ENCODE data around the gene B3GALT5. TPM values are rescaled to one million over a fixed set of nuclear protein-coding genes. Genes with fewer than 3 reads are reported as not detected.
A peak's percentile ranks its signal among the peaks of the same experiment; 100 is the strongest.

The B3GALT5 gene
- total RNA-seq, 1 experiment from 2014 or later, result 1.5 TPM

DNA sequence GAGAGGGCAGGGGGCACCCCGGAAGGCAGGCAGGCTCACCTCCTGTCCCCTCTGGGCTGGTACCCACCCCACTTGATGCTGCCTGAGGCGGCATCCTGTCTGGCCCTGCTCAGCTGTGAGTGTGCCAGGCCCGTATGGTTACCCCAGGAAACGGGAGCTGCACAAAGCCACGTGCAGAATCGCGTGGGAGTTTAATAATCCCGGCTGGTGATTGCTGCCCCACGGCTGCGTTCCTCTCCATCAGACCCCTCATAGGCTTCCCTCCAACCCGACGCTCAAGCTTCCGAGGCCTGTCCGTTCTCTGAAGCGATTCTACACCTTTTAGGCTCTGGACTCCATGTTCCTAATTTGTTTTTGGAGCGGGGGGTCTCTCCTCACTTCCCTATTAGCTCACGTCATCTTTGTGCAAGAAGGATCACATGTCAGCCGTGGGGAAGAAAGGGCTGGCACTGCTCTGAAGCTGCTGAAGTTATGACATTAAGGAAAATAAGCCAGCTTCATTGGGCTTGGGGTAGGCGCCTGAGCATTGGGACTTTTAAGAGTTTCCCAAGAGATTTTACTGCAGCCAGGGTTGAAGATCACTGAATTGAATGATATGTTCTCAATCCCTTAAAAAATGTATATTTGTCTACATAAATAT is 1.1 kb upstream of the B3GALT5 start:
- ChIA-PET CTCF (no interaction called here), POLR2A (ENCODE audit: unreplicated experiment) (no interaction called here)
- no peak for DNase-seq
- TF ChIP-seq, protein P1, sequence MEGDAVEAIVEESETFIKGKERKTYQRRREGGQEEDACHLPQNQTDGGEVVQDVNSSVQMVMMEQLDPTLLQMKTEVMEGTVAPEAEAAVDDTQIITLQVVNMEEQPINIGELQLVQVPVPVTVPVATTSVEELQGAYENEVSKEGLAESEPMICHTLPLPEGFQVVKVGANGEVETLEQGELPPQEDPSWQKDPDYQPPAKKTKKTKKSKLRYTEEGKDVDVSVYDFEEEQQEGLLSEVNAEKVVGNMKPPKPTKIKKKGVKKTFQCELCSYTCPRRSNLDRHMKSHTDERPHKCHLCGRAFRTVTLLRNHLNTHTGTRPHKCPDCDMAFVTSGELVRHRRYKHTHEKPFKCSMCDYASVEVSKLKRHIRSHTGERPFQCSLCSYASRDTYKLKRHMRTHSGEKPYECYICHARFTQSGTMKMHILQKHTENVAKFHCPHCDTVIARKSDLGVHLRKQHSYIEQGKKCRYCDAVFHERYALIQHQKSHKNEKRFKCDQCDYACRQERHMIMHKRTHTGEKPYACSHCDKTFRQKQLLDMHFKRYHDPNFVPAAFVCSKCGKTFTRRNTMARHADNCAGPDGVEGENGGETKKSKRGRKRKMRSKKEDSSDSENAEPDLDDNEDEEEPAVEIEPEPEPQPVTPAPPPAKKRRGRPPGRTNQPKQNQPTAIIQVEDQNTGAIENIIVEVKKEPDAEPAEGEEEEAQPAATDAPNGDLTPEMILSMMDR (conservative IDR thresholded peaks at IDR 0.05; ENCODE audit: low read depth, low read length), result no peak
- TF ChIP-seq EZH2phosphoT487 (IDR thresholded peaks at IDR 0.05; ENCODE audit: borderline replicate concordance, low read length), result no peak
- H2AFZ ChIP-seq (ENCODE audit: low read length), result no peak overlapping the region
- H3K9me3 ChIP-seq (ENCODE audit: low read length), result no peaks in the 10 kb centered on the region
- ATAC-seq, result no peak
- no peaks in the 10 kb centered on the region for H3K36me3 ChIP-seq (ENCODE audit: low read depth, low read length)
- H3K4me1 ChIP-seq (ENCODE audit: insufficient read depth, low read length), result peaks cover 29% of the 10 kb centered on the region
- no peak overlapping the region for H3K4me2 ChIP-seq (ENCODE audit: low read length)
- H3F3A ChIP-seq (ENCODE audit: low read length, unreplicated experiment), result no peaks in the 10 kb centered on the region
- H3K4me3 ChIP-seq (ENCODE audit: low read length), result no peak overlapping the region
- intact Hi-C loops (cut with micrococcal nuclease), result loop anchor here (10.0 kb wide), 1 partner anchor 67 kb away; no protein-coding TSS in a partner anchor
- H3K27ac ChIP-seq (ENCODE audit: low read length), result no peak overlapping the region
- no peaks in the 10 kb centered on the region for H3K79me2 ChIP-seq (ENCODE audit: low read length)
- no peaks in the 10 kb centered on the region for H3K9me2 ChIP-seq (replicated peaks; ENCODE audit: low read length)
- H3K27me3 ChIP-seq (ENCODE audit: low read length), result 0 out of 2 replicates have a peak, but pooled peaks cover 3% of the 10 kb centered on the region
- no peaks in the 10 kb centered on the region for H4K20me1 ChIP-seq (ENCODE audit: low read length)
- H3K9ac ChIP-seq (ENCODE audit: low read length), result no peak overlapping the region
- no TSS peak for BruUV-seq (replicated peaks)

DNA sequence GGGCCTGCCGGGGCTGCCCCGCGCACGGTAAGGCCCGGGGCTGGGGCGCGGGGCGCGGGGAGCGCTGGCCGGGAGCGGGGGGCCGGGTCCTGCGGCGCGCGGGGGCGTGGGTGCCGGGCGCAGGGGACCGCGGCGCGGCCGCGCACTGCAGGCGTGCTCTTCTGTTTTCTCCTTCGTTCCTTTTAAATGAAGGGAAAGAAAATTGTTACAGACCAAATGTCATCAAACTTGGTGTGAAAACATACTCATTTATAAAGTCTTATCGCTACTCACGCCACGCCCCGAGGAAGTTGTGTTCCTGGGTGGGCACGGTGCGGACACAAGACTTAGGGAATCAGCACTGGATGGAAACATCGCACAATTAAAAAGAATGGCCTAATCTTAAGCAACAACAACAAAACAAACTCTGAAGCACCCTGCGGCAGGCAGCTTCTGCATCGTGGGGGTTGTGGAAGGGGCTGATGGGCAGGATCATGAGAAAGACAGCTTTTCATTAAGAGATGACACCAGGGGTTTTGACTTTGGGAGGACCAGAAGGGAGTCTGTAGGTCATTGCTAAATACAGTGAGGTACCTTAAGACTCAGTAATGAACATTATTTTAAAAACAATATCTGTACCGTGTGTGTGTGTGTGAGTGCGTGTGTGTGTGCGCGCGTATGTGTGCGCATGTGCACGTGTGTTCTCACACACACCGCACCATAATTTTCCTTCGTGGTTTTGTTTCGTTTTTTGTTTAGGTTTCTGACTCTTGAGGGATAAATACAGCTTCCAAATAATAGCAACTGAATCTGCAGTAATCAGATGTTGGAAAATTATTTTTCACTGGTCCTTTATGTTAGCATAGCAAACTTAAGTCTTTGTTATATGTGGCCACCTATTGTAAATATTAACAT is 548 bp downstream of the B3GALT5 start:
- H3K27me3 ChIP-seq (ENCODE audit: low read length), result 0 out of 2 replicates have a peak, but pooled peaks cover 3% of the 10 kb centered on the region
- TF ChIP-seq EZH2 (IDR thresholded peaks at IDR 0.05; ENCODE audit: low read length, unreplicated experiment) (no peak), EZH2phosphoT487 (IDR thresholded peaks at IDR 0.05; ENCODE audit: borderline replicate concordance, low read length) (no peak)
- TF ChIP-seq, protein P1 (conservative IDR thresholded peaks at IDR 0.05; ENCODE audit: low read depth, low read length), result no peak
- DNase-seq (no peak), ATAC-seq (peak; percentile 8)
- H3K27ac ChIP-seq (ENCODE audit: low read length), result no peak overlapping the region
- no peaks in the 10 kb centered on the region for H3F3A ChIP-seq (ENCODE audit: low read length, unreplicated experiment)
- ChIA-PET POLR2A (ENCODE audit: unreplicated experiment) (no interaction called here), CTCF (no interaction called here)
- intact Hi-C loops (cut with micrococcal nuclease), result loop anchor here (10.0 kb wide), 1 partner anchor 68 kb away; no protein-coding TSS in a partner anchor
- H3K4me1 ChIP-seq (ENCODE audit: insufficient read depth, low read length), result peaks cover 32% of the 10 kb centered on the region
- peak overlapping the region; percentile 91 for H2AFZ ChIP-seq (ENCODE audit: low read length)
- no peaks in the 10 kb centered on the region for H3K9me3 ChIP-seq (ENCODE audit: low read length)
- no peaks in the 10 kb centered on the region for H3K79me2 ChIP-seq (ENCODE audit: low read length)
- no peaks in the 10 kb centered on the region for H3K9me2 ChIP-seq (replicated peaks; ENCODE audit: low read length)
- no peak overlapping the region for H3K9ac ChIP-seq (ENCODE audit: low read length)
- H3K4me3 ChIP-seq (ENCODE audit: low read length), result peak overlapping the region; percentile 68
- BruUV-seq (replicated peaks), result TSS peak; percentile 32
- peak overlapping the region; percentile 96 for H3K4me2 ChIP-seq (ENCODE audit: low read length)
- H3K36me3 ChIP-seq (ENCODE audit: low read depth, low read length), result no peaks in the 10 kb centered on the region
- H4K20me1 ChIP-seq (ENCODE audit: low read length), result no peaks in the 10 kb centered on the region

Measured in PC-3 (cell line).